GM21576 (cell line): Measurements from ENCODE around the gene EGLN1.

Experiments
- ATAC-seq: cut with Tn5 transposase; IDR thresholded peaks from one replicate; pipeline ENCODE4 v1.9.1; 2021; ENCODE audit warnings: mild to moderate bottlenecking, moderate library complexity; ENCODE audit not compliant: unreplicated experiment

EGLN1 gene

GRCh38 chr1:231334079-231334666 lies 87.9 kb downstream of the EGLN1 start:
- peak; percentile 26 for ATAC-seq

- no peak for ATAC-seq
Measured at GRCh38 chr1:231332761-231333160, 89.3 kb downstream of the EGLN1 start.

GRCh38 chr1:231329483-231329882 lies 92.6 kb downstream of the EGLN1 start:
- no peak for ATAC-seq

- ATAC-seq: no peak
Measured at GRCh38 chr1:231327617-231328016, 94.5 kb downstream of the EGLN1 start.

- no peak for ATAC-seq
Measured at GRCh38 chr1:231326248-231326647, 95.8 kb downstream of the EGLN1 start.

GRCh38 chr1:231324660-231325059 lies 97.4 kb downstream of the EGLN1 start:
- ATAC-seq: no peak

GRCh38 chr1:231322880-231323530 lies 99.1 kb downstream of the EGLN1 start:
- ATAC-seq: no peak

- ATAC-seq: no peak
Measured at GRCh38 chr1:231319080-231319479, 103.0 kb downstream of the EGLN1 start.

GRCh38 chr1:231318568-231318967 lies 103.5 kb downstream of the EGLN1 start:
- ATAC-seq: no peak

- ATAC-seq: no peak
Measured at GRCh38 chr1:231318015-231318355, 104.1 kb downstream of the EGLN1 start.

GRCh38 chr1:231317306-231318014 lies 104.6 kb downstream of the EGLN1 start:
- ATAC-seq: no peak

- peak; percentile 85 for ATAC-seq
Measured at GRCh38 chr1:231315887-231316286, 106.2 kb downstream of the EGLN1 start.
